ENCODE results near the gene PALD1.

The PALD1 gene

GRCh38 chr10:70478191-70479164 is at the start of gene PALD1:
TSS of gene PALD1 (plus strand) at chr10:70478767. CDS start at chr10:70525952, 47,185 bp downstream.
- FAIRE-seq (no peak), DNase-seq (ENCODE audit: low spot score) (no peak)

DNA sequence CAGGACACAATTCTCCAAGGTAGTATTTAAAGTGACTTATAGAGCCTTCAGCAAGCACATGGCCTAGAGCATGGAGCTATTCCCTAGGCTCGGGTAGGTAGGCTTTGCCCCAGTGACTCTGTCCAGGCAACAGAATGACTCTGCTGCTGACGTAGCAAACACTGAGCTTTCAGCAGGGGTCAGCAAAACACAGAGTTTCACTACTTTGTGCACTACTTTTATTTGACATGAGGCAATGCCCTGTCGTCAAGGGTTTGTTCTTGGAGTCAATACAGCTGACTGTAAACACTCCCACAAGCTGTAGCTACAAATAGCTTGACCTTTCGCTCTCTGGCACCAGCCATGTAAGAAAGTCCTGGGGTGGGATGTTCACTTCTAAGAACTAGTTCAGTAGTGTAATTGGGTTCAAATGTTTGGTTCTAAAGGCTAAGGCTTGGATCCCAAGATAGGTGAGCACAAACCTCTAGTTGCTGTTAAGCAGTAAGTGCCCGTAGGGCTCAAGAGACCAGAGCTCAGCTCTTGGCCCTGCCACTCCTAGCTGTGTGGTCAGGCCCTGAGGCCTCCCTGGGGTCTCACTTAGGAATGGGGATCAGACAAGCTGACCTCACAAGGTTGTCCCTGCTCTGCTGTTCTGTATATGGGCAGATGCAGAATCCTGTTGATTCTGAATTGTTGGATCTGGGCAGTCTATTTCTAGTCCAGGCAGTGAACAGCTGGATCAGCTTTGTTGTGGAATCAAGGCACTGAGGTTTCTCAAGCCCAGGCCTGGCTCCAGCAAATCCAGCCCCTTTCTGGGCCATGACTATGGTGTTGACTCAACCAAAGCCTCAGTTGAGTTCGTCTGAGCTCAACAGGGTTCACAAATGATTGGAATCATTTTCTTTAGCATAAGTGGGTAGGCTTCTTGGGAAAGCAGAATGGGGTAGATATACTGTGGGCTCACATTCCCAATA is 47.8 kb upstream of the PALD1 start:
- no peak for DNase-seq (ENCODE audit: low spot score)

GRCh38 chr10:70432101-70432500 is 46.5 kb upstream of the PALD1 start:
- DNase-seq (ENCODE audit: low spot score) (no peak), FAIRE-seq (no peak)

More for the DNA sequence above, 47.8 kb upstream of the PALD1 start:
- FAIRE-seq, result no peak

DNA sequence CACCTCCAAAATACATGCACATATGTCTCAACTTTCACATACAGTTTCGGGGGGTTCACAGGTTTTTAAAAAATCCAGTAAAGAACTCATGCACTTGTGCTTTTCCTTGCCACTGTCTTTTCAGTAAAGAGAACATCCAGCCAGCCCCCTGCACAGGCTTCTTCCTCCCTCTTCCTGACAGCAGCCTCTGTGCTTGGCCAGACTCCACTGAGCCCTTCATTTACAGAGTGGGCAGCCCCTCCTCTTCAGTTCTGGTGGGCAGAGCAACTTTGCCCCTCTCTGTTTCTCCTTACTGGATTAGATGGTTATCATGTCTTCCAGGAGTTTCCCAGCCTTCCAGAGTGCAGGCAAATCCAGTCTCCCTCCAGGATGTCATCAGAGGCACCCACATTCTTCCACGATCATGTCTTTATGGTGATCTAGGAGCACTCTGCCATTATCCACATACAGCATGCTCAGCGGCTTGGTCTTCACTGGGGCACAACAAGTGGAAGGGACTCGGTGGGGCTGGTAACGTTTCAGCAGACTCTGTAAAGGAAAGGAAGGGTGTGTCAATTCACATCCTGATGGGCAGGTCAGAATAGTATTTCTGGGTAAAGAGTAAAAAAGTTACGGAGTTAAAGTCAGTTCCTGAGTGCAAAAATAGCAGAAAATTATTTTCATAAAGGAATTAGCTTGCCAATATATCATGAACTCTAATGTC is 45.9 kb upstream of the PALD1 start:
- DNase-seq (ENCODE audit: low spot score), result no peak
- FAIRE-seq, result no peak

DNA sequence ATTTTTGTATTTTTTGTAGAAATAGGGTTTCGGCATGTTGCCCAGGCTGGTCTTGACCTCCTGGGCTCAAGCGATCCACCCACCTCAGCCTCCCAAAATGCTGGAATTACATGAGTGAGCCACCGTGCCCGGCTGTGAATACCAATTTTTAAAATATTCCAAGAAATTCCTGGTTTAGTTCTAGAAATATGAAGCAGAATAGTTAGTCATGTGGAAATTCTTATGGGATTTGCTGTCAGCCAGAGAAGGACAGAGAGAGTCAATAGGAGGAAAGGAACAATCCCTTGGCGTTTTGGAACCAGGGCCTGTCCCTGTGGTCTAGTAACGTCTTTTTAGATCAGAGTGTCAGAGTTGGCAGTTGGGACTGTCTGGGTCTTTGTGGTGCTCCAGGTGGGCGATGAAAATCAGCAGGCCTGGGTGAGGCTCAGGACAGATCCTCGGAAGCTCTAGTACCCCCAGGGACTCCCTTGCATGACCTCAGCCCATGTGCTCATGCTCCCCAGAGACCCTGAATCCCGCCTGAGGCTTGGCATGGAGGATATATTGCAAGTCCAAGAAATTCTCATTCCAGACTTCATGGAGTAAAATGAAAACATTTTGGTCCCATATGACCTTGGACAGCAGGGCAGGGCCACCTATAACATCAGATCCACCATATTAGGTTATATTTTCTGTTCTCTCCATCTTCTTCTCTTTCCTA is 44.8 kb upstream of the PALD1 start:
- FAIRE-seq, result no peak
- no peak for DNase-seq (ENCODE audit: low spot score)

DNA sequence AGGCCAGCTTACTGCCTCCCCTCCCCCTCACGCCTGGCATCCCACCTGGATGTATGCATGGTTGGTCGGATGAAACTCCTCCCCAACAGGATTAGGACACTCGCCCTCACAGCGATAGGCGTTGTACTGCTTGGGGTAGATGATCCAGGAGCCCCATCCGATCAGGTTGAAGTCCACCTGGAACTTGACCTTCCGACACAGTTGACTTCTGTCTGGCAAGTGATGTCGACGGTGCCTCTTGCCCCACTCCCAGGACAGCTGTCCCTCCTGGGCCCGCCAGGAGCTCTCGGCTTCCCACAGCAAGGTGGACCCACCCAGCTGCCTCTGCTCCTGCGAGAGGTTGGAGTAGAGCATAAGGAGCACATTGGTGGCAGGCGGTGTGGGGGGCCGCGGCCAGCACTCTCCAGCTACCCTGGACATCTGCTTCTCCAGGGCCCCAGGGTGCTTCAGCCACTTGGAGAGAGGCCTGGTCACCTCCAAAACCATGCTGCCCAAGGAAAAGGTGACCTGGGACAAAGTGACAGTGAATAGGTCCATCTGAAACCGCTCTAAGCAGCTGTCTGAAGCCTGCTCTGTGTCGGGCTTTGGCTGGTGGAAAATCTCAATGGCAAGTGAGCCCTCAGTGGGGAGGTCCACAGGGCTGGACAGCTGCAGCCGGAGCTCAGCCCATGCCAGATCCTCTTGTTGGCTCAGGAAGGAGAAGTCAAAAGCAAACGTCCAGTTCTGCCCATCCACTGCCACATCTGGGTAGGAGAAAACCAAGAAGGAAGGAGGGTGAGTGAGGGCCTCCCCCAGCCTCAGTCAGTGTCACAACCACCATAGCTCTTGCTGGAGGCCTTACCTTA is 43.1 kb upstream of the PALD1 start:
- FAIRE-seq, result no peak
- no peak for DNase-seq (ENCODE audit: low spot score)

DNA sequence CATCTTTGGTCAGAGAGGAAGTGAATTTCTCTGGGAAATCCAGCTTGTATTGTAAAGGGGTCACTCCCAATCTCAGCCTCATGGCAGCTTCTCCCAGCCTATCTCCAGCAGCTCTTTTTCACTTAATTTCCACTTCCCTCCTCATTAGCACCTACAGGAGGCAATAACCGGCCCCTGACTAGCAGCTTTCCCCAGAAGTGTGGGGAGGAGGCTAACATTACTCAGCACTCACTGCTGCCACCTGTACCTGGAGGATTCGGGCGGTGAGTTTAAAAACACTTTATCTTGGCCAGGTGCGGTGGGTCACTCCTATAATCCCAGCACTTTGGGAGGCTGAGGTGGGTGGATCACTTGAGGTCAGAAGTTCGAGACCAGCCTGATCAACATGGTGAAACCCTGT is 40.8 kb upstream of the PALD1 start:
- no peak for DNase-seq (ENCODE audit: low spot score)
- no peak for FAIRE-seq

DNA sequence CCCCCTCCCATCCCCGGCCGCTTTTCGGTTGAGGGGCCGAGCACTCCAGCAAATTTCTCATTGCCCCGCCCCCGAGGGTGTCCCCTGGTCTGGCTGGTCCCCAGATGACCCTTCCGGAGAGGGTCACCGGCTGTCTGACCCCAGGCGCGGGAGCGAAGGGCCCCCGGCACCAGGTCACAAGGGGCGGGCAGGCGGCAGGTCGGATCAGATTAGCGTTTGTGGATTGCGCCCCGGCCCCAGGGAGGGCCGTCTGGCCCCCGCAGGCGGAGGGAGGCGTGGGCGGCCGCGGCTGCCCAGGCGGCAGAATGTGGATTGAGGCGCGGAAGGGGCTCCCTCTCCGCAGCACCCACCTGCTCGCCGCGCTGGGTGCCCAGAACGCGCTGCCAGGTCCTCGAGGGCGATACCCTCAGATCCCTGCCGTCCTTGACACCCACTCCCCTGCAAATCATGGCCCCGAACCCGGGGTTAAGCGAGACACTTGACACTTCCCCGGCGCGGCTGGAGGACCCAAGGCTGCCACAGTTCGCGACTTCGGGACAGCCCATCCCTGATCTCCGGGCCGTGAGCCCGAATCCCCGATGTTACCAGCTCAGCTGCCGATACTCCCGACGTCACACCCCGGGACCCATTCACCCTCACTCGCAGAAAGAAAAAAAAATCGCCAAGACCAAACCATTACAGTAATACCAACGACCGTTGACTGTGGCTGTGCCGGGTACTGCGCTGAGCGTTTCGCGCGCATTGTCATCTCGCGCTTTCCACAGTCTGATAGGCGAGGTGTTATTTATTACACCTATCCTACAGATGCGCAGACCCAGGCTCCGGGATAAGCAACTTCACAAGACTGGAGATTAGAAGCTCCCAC is 38.0 kb upstream of the PALD1 start:
- no peak for FAIRE-seq
- DNase-seq (ENCODE audit: low spot score), result no peak

GRCh38 chr10:70441161-70441894 is 37.2 kb upstream of the PALD1 start, which contains the start of gene NODAL:
TSS of gene NODAL (minus strand) at chr10:70441681. CDS start at chr10:70441667, 14 bp downstream.
- DNase-seq (ENCODE audit: low spot score) (no peak), FAIRE-seq (no peak)

- FAIRE-seq (no peak), DNase-seq (ENCODE audit: low spot score) (no peak)
Observed at GRCh38 chr10:70441895-70442309, 36.7 kb upstream of the PALD1 start.

DNA sequence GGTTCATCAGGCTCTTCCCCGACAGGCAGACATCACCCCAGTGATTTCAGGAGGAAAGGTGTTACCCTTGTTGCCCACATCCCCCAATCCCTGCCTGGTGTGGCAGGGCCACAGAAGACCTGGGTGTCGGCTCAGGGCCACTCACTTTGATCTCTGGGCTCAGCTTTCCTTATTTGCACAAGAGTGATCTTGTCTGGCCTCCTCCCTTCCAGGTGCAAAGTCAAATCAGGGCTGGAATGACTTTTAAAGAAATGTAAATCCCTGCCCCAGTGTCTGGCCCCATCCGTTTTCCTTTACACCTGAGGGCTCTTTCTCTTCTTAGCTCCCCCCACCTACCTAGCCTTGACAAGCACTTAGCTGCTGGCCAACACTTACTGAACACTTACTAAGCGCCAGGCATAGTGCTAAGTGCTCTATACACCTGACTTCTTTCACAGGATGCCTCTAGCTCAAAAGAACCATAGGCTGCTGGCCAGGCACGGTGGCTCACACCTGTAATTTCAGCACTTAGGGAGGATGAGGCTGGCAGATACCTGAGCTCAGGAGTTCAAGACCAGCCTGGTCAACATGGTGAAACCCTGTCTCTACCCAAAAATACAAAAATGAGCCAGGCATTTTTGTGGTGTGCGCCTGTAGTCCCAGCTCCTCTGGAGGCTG is 36.1 kb upstream of the PALD1 start:
- no peak for DNase-seq (ENCODE audit: low spot score)
- FAIRE-seq, result no peak

- FAIRE-seq, result no peak
- DNase-seq (ENCODE audit: low spot score), result no peak
Observed at GRCh38 chr10:70444744-70445143, 33.8 kb upstream of the PALD1 start.

- FAIRE-seq, result no peak
Observed at GRCh38 chr10:70445718-70446657, 32.6 kb upstream of the PALD1 start.

DNA sequence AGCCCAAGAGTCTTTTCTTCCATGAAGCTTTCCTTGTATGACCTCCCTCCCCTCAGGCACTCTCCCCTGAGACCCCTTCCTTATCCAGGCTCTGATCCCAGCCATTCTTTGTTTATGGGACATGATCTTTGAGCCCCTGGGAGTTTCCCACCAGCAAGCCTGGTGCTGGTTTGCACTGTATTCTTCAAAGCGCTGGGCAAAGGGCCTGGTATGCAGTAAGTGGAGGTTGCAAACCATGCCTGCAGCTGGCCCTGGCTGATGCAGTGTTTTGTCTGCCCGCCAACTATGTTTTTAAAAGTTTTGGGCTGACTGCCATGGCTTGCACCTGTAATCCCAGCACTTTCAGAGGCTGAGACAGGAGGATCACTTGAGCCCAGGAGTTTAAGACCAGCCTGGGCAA is 30.3 kb upstream of the PALD1 start:
- DNase-seq (ENCODE audit: low spot score), result no peak
- no peak for FAIRE-seq

More at GRCh38 chr10:70445718-70446657, 32.6 kb upstream of the PALD1 start:
- no peak for DNase-seq (ENCODE audit: low spot score)

DNA sequence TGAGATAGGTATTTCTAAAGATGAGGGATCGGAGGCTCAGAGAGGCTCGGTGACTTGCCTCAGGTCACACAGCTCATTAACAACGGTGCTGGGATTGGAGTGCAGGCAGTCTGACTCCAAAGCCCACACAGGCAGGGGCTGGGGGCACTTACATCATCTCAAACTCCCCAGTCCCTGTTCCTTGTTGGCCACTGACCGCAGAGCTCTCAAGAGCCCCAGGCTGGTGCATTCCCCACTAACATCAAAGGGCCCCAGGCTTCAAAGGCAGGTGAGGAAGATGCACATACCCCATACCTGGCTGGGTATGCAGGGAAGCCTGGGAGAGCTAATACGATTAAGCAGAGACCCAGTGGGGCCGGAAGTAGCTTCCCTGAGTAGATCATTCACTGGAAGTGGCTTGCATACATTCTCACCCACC is 23.3 kb upstream of the PALD1 start:
- DNase-seq (ENCODE audit: low spot score), result no peak

GRCh38 chr10:70456164-70456563 is 22.4 kb upstream of the PALD1 start:
- FAIRE-seq, result no peak

More for the DNA sequence above, 23.3 kb upstream of the PALD1 start:
- no peak for FAIRE-seq

More at GRCh38 chr10:70456164-70456563, 22.4 kb upstream of the PALD1 start:
- DNase-seq (ENCODE audit: low spot score), result no peak
